Parathyroid adenoma (tissue), 2 donors: Measurements from ENCODE around the gene ATP8B3.

Experiments used
- H2AFZ ChIP-seq: fragments of 300-600 bp; sonication (generic); one replicate; pipeline ENCODE4 v1.7.0; 2017; ENCODE audit warnings: antibody characterized with exemption, mild to moderate bottlenecking
- H3K27ac ChIP-seq: fragments of 300-600 bp; sonication (generic); one replicate; pipeline ENCODE4 v1.7.0; 2017
- H3K27me3 ChIP-seq: fragments of 300-600 bp; sonication (generic); one replicate; pipeline ENCODE4 v1.7.0; 2017; ENCODE audit warnings: low read length; ENCODE audit not compliant: control insufficient read depth, insufficient read depth
- H3K36me3 ChIP-seq: fragments of 300-600 bp; sonication (generic); one replicate; pipeline ENCODE4 v1.7.0; 2017; ENCODE audit warnings: low read length; ENCODE audit not compliant: control insufficient read depth, insufficient read depth
- H3K4me1 ChIP-seq: fragments of 300-600 bp; sonication (generic); one replicate; pipeline ENCODE4 v1.7.0; 2017; ENCODE audit warnings: control low read depth
- H3K4me2 ChIP-seq: fragments of 300-600 bp; sonication (generic); one replicate; pipeline ENCODE4 v1.7.0; 2017; ENCODE audit warnings: low read length
- H3K4me3 ChIP-seq: fragments of 300-600 bp; sonication (generic); one replicate; pipeline ENCODE4 v1.7.0; 2017; ENCODE audit warnings: low read depth, low read length
- H3K79me2 ChIP-seq: fragments of 300-600 bp; sonication (generic); one replicate; pipeline ENCODE4 v1.7.0; 2017; ENCODE audit warnings: control low read depth
- H3K9ac ChIP-seq: fragments of 300-600 bp; sonication (generic); one replicate; pipeline ENCODE4 v1.7.0; 2017; ENCODE audit warnings: mild to moderate bottlenecking
- H3K9me3 ChIP-seq: fragments of 300-600 bp; sonication (generic); one replicate; pipeline ENCODE4 v1.7.0; 2017; ENCODE audit warnings: low read length; ENCODE audit not compliant: control insufficient read depth
- TF ChIP-seq, protein P1 (sequence below): fragments of 300-600 bp; sonication (generic); IDR thresholded peaks from one replicate; pipeline ENCODE4 v1.7.0; 2017; ENCODE audit warnings: antibody characterized with exemption, mild to moderate bottlenecking
- donor health status: primary hyperparathyroidism.

Gene ATP8B3

GRCh38 chr19:1814391-1814790 is 2.3 kb upstream of the ATP8B3 start:
- H3K4me3 ChIP-seq: no peak overlapping the region
- H3K36me3 ChIP-seq: no peaks in the 10 kb centered on the region
- H3K4me1 ChIP-seq: peaks cover 4% of the 10 kb centered on the region
- H3K4me2 ChIP-seq: no peak overlapping the region
- H3K27me3 ChIP-seq: no peaks in the 10 kb centered on the region
- no peaks in the 10 kb centered on the region for H3K9me3 ChIP-seq
- no peak overlapping the region for H3K9ac ChIP-seq
- no peak overlapping the region for H3K27ac ChIP-seq
- H3K79me2 ChIP-seq: no peaks in the 10 kb centered on the region
- H2AFZ ChIP-seq: no peak overlapping the region
- TF ChIP-seq, protein P1, sequence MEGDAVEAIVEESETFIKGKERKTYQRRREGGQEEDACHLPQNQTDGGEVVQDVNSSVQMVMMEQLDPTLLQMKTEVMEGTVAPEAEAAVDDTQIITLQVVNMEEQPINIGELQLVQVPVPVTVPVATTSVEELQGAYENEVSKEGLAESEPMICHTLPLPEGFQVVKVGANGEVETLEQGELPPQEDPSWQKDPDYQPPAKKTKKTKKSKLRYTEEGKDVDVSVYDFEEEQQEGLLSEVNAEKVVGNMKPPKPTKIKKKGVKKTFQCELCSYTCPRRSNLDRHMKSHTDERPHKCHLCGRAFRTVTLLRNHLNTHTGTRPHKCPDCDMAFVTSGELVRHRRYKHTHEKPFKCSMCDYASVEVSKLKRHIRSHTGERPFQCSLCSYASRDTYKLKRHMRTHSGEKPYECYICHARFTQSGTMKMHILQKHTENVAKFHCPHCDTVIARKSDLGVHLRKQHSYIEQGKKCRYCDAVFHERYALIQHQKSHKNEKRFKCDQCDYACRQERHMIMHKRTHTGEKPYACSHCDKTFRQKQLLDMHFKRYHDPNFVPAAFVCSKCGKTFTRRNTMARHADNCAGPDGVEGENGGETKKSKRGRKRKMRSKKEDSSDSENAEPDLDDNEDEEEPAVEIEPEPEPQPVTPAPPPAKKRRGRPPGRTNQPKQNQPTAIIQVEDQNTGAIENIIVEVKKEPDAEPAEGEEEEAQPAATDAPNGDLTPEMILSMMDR: no peak

DNA sequence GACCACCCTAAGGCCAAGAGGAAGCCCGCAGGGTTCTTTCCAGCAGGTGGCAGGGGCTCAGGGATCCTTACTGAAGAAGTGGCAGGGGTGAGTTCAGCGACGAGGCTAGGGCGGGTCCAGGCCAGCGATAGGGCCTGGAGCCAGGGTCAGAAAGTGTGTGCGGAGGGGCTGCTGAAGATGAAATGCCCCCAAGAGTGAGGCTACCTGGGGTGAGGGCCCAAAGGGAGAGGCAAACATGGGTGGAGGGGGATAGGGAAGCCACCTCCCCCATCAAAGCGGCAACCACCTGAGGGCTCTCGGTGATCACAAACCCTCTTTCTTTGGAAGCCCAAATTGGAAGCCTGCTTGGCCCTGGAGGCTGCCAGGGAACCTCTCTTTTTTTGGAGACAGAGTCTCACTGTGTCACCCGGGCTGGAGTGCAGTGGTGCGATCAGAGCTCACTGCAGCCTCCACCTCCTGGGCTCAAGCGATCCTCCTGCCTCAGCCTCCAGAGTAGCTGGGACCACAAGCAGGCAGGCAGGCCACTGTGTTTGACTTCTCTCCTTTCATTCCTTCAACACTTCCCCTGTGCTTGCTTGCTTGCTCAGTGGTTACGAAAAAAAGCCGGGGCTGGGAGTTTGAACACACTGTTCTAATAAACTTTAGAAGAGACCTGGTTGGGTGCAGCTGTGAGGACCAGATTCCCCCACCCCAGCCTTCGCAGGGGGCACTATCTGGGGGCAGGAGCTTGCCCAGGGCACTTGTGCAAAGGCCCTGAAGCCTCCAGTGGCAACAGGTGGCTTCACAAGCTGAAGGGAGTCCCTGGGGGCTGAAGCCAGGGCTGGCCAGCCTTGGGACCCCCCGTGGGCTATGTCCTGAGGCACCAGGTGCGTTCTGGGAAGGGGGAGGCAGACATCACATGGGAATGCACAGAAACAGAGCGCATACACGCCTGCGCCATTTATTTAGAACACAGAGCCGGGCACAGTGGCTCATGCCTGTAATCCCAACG is 1.4 kb upstream of the ATP8B3 start:
- no peak overlapping the region for H2AFZ ChIP-seq
- TF ChIP-seq, protein P1: no peak
- H3K36me3 ChIP-seq: no peaks in the 10 kb centered on the region
- peak overlapping the region; percentile 67 for H3K4me3 ChIP-seq
- H3K9ac ChIP-seq: no peak overlapping the region
- H3K4me1 ChIP-seq: peaks cover 4% of the 10 kb centered on the region
- H3K79me2 ChIP-seq: no peaks in the 10 kb centered on the region
- H3K9me3 ChIP-seq: no peaks in the 10 kb centered on the region
- no peak overlapping the region for H3K27ac ChIP-seq
- peak overlapping the region; percentile 96 for H3K4me2 ChIP-seq
- no peaks in the 10 kb centered on the region for H3K27me3 ChIP-seq

DNA sequence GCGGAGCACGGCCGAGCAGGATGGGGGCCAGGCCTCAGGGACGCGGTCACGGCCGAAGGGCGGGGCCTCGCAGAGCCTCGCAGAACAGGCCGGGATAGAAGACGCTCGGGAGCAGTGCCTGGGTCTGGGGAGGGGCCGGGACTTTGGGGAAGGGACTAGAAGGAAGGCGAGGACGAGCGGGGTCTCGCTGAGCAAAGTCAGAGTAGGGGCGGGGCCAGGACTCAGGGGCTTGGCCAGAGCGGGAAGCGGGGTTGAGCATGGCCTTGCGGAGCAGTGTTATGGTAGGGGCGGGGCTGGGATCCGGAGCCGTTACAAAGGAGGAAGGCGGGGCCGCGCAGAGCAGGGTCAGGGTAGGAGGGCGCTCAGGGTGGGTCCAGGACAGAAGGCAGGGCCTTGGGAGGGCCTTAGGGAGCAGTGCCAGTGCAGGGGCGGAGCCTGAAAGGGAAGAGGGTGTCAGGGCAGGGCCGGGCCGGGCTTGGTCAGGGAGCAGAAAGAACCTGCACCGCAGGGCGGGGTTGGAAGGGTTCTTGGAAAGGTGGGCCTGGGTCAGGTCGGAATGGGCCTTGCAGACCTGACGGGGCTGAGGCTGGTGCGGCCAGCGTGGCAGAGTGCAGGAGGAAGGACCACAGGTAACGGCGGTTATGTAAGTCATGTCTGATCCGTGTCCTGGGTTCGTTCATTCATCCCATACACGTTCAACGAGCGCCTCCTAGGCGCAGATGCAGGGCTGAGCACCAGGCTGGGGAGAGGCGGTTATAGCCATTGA is 533 bp upstream of the ATP8B3 start:
- H3K4me2 ChIP-seq: peak overlapping the region; percentile 96
- no peaks in the 10 kb centered on the region for H3K27me3 ChIP-seq
- H3K4me3 ChIP-seq: peak overlapping the region; percentile 67
- H3K4me1 ChIP-seq: peaks cover 4% of the 10 kb centered on the region
- no peaks in the 10 kb centered on the region for H3K79me2 ChIP-seq
- H3K27ac ChIP-seq: no peak overlapping the region
- no peaks in the 10 kb centered on the region for H3K36me3 ChIP-seq
- H3K9me3 ChIP-seq: no peaks in the 10 kb centered on the region
- peak overlapping the region; percentile 91 for H2AFZ ChIP-seq
- TF ChIP-seq, protein P1: peak; percentile 32
- no peak overlapping the region for H3K9ac ChIP-seq

- H3K9me3 ChIP-seq: no peaks in the 10 kb centered on the region
- no peak overlapping the region for H3K4me3 ChIP-seq
- no peaks in the 10 kb centered on the region for H3K36me3 ChIP-seq
- no peak overlapping the region for H3K4me2 ChIP-seq
- peaks cover 4% of the 10 kb centered on the region for H3K4me1 ChIP-seq
- TF ChIP-seq, protein P1: no peak
- H3K27me3 ChIP-seq: no peaks in the 10 kb centered on the region
- no peaks in the 10 kb centered on the region for H3K79me2 ChIP-seq
- H3K9ac ChIP-seq: no peak overlapping the region
- peak overlapping the region; percentile 38 for H2AFZ ChIP-seq
- H3K27ac ChIP-seq: no peak overlapping the region
Observed at GRCh38 chr19:1811472-1811894, 593 bp downstream of the ATP8B3 start.
